CD4-positive, alpha-beta T cell treated with Interleukin-21 for 1 hour (primary cell): Measurements from ENCODE around the gene PERCC1.
A peak's percentile ranks its signal among the peaks of the same experiment; 100 is the strongest.

Experiments
- DNase-seq: peaks from one replicate; pipeline ENCODE4 v3.0.0-alpha.2; 2020

The PERCC1 gene

DNA sequence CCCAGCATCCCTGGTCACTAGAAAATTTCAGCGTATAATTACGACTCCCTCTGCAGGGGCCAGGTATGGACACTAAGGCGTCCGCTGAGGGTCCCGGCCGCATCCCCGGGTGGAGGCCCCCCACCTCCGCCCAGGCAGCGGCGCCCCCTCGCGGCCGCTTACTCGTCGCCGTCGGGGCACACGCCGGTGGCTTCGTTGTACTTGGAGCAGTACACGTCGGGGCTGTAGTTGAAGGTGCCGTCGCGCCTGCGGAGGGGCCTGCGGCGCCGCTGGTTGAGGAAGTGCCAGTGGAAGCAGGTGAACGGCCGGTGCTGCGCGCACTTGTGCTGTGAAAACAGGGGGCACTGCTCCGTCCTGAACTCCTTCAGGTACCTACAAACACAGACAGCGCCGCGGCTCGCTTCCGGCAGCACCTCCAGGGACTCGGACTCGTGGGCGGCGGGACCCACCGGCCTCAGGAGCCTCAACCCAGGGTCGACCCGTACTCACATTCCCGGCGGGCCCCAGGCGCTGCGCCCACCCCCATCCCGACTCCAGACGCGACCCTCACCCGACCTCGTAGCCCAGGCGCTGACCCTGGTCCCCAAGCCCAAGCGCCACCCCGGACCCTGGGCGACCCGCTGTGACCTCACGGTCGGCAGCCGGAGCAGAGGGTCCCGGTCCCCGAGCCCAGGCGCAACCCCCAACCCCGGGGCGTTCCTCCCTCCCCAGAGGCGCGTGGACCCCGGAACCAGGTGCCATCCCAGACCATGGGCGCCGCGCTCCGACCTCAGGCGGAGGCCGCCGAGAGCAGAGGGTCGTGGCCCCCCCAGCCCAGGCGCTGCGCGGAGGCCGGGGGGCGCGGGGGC is 17.0 kb upstream of the PERCC1 start:
- peak; percentile 71 for DNase-seq

DNA sequence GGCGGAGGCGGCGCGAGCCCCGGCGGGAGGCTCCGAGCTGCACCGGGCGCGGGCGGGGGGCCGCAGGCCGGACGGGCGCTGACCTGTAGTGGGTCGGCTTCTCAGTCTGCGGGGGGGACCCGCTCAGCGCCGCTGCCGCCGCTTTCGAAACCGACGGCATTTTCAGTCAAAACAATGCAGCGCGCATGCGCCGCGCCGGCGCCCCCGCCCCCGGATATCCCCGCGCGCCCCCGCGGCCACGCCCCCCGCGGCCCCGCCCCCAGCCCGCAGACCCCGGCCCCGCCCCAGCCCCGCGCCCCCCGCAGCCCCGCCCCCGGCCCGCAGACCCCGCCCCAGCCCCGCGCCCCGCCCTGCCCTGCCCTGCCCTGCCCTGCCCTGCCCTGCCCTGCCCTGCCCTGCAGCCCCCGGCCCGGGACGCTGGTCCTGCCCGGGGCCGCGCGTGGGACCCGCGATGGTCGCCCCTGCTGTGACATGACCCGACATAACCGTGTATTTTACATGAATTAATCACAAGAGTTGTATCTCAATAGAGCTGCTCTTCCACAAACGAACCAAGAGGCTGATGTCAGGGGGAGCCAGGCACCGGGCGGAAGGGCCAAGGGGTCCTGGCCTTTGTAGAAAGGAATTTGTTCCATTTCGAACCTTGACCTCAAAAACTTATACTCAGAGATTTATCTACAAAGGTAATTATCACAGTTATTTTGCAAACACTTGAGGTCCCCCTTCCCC is 16.2 kb upstream of the PERCC1 start, which contains the start of gene UNKL:
TSS of gene UNKL (minus strand) at position 173 of the 729 bp plus-strand sequence. CDS start at position 160, 13 bp downstream.
- DNase-seq: peak; percentile 88

DNA sequence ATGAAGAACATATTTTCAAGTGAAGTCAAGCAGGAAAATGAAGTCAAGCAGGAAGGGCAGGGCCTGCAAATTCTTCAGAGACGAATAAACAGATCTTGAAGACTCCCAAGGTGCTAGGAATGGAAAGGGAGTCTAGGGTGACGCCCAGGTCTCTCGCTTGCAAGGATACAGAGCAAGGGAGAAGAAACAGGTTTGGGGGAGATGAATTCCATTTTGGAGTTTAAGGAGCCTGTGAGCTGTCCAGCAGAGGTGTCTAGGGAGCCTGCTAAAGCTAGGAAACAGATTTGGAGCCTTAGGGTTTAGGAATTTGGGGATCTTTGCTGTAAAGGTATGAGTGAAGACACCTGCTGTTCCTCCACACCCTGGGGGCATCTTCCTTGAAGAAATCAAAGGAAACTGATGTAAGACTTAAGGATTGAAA is 14.3 kb upstream of the PERCC1 start:
- no peak for DNase-seq

DNA sequence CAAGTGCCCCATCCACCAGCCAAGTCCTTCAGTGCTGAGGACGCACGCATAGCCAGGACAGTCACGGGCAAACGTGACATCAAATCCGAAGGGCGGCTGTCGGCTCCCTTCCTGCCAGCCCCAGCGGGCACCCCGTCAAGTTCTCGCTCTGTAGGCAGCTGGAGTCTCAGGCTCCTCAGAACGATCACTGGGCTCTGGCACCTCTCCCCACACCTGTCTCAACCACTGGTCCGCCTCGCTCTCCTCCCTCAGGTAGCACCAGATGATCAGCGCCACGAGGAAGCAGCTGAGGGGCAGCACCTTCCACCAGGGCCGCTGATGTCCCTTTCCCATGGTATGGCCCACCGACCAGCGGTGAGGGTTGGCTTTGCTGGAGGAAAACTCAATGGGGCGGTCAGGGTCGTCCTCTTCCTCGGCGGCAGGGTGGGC is 10.8 kb upstream of the PERCC1 start:
- no peak for DNase-seq

DNA sequence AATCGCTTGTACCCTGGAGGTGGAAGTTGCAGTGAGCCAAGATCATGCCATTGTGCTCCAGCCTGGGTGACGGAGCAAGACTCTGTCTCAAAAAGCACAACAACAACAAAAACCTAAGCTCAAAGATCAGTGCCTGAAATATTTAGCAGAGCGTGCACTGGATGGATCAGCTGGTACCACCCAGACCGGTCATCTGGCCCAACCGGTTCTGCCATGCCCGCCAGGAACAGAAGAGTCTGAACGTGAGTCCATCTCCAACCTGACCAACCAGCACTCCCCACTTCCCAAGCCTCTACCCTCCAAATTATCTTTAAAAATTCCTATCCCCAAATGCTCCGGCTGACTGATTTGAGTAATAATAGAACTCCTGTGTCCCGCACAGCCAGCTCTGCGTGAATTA is 8.8 kb upstream of the PERCC1 start:
- DNase-seq: no peak

DNA sequence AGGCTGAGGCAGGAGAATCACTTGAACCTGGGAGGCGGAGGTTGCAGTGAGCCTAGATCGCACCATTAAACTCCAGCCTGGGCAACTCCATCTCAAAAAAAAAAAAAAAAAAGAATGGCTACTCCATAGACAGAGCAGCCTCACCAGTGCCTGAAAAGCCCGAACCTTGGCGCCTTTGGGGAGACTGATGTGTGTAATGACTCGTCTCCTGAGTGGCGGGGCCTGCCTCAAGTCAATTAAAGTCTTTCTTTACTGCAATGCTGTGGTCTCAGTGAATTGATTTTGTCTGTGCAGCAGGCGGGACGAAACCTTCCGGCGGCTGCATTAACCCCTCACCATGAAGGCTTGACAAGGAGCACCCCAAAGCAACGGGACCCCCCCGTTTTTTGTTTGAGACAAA is 6.8 kb upstream of the PERCC1 start:
- DNase-seq: no peak

DNA sequence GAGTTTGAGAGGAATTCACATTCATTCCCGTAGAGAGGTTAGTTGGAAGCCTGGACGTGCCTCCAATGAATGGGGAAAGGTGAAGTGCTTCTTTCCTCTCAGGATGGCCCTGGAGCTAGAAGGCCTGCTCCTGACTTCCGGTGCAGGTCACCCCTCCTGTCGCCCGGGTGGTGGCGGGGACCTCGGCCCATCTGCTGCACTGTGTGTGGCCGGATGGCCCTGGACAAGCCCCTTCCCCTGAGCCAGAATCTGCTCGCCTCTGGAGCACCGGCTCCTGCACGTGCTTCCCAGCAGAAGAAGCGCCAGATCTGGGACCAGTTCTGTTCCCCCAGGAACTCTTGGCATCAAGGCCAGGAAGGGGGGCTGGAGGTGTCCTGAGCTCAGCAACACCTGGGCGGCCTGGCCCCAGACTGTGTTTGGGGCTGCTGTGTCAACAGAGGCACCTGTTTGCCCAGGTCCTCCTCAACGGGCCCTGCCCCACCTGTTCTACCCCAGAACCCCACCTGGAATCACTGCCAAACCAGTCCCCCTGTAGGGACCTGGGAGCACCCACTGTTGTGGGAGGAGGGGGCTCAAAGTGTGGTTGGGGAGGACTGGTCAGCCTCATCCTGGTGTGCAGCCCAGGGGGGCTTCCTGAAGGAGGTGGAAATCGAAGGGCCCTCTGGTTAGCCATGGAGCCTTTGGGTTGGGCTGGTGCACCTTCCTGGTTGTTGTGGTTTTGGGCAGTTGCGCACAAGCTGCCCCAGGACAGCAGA is 5.1 kb upstream of the PERCC1 start:
- no peak for DNase-seq

DNA sequence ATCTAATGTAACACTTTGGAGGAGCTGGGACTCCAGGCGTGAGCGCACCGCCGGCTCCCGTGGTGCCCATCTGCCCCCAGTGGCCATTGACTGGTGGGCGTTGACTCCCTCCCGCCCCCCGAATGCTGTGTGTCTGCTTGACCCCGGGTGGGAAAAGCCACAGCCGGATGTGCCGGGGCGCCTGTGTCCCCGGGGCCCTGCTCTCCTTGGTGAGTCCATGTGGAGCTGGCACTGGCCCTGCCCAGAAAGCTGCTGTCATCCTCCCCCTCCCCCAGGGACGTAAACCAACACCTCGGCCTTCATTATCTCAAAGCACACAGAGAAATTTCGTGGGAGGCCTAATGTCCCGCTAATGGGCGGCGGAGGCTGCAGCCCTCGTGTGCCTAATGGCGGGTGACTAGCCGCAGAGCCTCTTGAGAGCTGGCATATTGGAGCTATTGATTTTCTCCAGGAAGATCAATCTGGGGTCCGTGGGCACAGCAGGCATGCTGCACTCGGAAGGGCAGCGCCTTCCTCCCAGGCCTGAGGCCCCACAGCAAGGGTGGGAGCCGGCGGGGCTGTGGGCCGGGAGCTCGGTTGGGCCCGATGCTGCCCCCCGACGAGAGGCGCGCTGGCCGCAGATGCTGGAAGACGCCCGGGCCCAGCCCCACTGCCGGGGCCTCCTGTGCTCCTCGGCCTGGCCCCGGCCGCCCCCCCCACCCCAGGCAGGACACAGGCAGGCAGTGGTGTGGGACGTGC is 4.0 kb upstream of the PERCC1 start:
- no peak for DNase-seq

DNA sequence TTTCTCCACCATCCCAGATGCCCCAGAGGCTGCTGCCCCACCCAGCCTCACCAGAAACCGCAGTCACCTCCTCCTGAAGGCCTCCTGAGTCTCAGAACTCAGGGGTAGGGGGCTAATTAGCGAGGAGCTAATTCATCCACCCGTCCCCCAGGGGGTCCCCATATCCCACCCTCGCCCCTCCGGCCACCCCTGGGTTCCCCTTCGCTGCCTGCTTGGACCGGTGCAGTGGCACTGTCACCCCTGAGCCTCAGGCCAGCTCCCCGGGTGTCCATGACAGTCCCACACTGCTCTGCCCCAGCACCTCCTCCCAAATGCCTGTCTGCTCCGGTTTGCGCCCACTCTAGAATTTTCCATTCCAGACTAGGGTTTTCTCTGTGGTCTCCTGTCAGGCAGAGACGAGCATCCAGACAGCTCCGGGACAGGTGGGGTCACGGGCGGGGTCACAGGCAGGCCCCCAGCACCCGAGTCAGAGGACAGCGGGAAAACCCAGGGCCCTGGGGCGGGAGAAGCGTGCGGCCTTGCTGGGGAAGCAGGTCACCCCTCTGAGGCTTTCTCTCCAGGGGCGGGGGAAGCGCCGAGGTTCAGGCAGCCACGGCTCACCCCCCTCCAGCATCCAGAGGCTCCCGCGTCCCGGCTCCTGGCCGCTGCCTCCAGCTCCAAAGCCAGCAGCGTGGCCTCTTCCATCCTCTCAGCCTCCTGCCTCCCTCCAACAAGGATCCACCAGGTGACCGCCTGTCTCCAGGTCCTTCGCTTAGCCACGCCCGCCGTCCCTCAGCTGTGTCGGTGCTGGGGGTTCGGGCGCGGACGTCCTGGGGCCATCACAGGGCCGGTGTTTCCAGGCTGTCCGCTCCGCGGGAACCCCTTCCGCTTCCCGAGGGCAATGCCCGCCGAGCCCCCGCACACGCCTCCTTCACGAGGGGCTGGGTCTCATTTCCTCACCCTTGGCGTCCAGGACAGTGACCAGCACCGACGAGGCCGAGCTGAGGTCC is 3.1 kb upstream of the PERCC1 start:
- no peak for DNase-seq

DNA sequence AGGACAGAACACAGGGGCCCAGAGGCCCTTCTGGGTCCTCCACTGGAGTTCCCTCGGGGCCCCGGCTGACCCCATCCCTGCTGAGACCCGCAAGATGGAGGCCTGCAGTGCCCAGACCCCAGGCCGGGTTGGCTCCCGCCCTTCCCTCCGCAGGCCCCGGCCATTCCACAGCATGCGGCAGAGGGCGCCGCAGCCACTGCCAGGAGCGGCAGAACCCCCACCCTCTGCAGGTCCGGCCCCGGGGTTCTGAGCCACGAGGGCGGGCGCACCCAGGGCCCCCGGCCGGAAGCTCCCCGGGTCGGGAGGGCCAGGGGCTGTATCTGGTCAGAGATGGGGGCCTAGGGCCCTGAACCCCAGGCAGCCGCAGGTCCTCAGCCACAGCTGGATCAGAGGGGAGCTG is 2.4 kb upstream of the PERCC1 start:
- DNase-seq: peak; percentile 46

DNA sequence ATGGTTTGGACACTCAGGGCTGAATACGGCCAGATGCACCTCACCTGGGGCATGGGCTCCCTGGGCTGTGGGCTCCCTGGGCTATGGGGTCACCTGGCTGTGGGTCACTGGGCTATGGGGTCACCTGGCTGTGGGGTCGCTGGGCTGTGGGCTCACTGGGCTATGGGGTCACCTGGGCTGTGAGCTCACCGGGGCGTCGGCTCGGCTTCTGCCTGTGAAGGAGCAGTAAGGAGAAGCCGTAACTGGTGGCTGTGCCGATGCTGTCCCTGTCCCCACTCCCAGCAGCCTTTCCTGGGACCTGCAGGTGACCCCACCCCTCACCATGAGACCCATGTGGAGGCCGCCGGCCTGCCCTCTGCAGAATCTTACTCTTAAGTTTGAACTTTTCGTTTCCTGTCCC is 1.9 kb upstream of the PERCC1 start:
- no peak for DNase-seq

DNA sequence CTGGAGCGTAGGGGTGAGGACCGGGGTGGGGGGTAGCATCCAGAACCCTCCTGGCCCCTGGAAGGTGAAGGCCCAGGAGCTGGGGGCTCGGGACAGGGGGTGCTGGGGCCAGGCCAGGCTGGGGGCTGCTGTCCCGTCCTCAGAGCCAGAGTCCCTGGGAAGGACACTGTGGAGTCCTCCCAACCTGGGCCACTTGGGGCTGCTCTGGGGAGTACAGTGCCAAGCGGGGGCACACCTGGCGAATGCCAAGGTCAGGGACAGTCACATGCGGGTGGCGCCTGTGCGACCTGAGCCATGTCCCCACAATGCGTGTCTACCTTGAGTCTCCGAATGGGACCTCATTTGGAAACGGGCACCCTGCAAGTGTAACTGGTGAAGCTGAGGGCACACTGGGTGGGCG is 1.2 kb upstream of the PERCC1 start:
- no peak for DNase-seq

DNA sequence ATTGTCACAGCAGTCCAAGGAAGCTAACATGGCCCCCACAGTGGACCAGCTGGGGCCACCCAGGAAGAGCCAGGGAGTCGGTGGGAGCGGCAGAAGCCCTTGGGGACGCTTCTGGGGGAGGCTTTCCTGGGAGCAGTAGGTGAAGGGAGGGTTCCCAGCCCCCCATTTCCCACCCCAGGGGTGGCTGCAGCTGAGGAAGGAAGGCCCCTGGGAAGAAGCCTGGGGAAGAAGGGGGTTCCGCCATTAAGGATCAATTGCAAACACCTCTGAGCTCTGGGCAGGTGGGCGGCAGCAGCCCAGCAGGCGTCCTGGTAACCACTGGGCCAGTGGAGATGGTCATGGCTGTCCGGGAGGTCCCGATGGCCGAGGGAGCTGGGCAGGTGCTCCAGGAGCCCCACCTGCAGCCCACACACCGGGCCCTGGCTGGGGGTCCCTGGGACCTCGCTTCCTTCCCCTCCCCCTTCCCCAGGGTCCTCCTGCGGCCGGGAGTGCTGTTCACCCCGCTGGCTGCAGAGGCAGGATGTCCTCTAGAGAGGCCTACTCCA is 592 bp upstream of the PERCC1 start:
- DNase-seq: no peak

DNA sequence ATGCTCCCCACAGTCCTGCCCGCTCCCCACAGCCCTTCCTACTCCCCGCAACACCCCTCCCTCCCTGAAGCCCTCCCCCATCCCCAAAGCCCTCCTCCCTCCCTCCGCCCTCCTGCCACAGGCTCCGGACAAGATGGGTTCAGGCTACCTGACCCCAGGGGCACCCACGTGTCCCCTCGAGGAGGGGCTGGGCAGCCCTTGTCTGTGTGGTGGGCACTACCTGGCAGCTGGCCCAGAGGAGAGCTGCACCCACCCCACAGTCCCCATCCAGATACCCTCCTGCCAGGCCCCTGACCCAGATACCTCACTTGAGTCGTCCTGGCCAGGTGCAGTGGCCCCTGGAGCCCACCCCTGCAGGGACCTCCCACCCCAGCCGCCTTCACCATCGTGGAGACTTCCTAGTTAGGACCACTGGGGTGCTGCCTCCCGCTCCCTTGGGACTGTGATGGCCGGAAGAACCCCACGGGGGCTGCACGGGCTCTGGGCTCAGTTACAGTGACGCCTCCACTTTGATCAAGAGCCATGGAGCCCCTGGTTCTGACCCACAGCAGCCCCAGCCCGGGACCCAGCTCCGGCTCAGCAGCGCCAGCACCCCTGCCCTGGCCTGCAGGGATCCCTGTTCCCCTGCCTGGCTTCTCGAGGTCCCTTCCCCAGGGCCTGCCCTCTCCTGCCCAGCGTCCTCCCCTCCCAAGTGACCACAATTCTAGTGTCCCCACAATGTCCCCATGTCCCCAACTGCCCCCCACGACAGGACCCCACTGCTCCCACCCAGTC is 806 bp downstream of the PERCC1 start:
- no peak for DNase-seq

DNA sequence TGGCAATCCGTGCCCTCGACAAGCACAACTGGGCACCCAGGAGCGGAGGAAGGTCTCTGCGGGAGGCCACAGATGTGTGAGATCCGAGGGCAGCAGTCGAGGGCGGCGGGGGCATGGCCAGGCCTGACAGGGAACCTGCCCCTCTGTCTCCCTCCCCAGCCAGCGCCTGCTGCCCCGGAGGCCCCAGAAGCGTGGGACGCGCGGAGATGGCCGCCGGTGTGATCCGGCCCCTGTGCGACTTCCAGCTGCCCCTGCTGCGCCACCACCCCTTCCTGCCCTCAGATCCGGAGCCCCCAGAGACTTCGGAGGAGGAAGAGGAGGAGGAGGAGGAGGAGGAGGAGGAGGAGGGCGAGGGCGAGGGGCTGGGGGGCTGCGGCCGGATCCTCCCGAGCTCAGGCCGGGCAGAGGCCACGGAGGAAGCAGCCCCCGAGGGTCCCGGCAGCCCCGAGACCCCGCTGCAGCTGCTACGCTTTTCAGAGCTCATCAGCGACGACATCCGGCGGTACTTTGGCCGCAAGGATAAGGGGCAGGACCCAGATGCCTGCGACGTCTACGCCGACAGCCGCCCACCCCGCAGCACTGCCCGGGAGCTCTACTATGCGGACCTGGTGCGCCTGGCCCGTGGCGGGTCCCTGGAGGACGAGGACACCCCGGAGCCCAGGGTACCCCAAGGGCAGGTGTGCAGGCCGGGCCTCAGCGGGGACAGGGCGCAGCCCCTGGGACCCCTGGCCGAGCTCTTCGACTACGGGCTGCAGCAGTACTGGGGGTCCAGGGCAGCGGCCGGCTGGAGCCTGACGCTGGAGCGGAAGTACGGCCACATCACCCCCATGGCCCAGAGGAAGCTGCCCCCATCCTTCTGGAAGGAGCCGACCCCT is 1.7 kb downstream of the PERCC1 start:
- no peak for DNase-seq

DNA sequence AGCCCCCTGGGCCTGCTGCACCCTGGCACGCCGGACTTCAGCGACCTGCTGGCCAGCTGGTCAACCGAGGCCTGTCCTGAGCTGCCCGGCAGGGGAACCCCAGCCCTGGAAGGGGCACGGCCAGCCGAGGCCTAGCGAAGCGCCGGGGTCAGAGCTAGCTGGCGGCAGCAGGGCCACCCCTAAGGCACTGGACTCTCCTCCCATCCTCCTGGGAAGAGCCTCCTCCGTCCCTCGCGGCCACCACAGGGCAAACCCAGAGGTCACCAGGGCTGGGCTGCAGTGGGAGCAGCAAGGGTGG is 2.3 kb downstream of the PERCC1 start:
- no peak for DNase-seq

DNA sequence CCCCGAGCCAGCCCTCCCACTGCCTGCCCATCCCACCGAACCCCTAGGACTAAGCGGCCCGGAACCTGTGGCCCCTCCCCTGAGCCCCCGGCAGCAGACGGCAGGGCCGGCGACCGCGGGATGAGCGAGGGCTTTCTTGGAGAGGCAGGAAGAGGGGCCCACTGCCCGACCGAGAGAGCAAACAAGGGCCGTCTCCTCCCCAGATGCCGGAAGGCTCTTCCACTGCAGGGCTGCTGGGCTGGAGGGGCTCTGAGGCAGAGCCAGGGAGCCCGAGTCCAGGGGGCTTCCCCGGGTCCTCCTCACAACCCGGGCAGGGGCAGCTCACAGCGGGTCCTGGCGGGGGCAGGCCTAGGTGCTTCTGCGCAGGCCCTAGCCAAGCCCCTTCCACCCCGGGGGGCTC is 2.9 kb downstream of the PERCC1 start:
- DNase-seq: no peak

DNA sequence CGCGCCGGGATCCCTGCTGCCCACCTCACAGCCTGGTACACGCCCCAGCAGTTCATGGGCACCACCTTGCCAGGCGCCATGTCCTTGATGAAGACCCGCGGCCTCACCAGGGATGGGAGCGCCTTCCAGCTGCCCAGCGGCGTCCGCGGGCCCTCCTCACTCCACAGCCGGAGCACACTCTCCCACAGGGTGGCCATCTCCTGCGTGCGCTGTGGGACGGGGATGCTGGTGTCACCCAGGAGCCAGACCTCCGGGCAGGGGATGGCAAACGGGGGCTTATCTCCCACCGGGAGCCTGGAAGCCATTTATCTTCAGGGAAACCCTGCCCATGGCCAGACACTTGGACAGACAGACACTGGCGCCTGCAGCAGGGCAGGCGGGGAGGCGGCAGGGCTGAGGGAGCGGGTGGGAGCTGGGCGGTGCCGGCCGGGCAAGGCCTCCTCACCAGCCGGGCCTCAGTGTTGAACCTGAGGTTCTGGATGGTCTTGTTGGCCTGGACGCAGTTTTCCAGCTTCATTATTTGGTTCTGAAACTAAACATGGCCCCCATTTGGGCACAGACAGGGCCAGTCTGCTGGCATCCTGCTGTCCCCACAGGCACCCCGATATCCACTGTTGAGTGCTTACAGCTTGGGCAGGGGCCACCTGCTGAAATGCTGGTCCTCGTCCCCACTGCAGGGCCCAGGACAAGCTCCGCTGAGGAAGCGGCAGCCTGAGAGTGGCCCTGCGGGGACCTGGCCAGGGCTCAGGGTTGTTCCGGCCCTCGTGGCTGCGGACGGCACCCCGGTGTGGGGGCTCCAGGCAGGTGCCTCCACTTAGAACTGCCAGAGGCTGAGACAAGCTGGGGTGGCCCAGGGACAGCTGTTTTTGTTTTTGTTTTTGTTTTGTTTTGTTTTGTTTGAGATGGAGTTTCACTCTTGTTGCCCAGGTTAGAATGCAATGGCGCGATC is 4.0 kb downstream of the PERCC1 start:
- DNase-seq: no peak
